HUES64 (cell line): ENCODE measurements around the gene C5orf52.
"Not testable (repeated sequence)": the region's sequence is repeated elsewhere in the genome, so short reads cannot be mapped to it uniquely, and the experiment has no call there.

Source experiments
- H3K27ac ChIP-seq: 2 replicates; pipeline ENCODE4 v1.7.0; 2013; ENCODE audit warnings: low read depth, low read length, inconsistent platforms
- H3K27me3 ChIP-seq: 2 replicates; pipeline ENCODE4 v1.6.1; 2013; ENCODE audit warnings: mild to moderate bottlenecking, low read length; ENCODE audit not compliant: insufficient read depth
- H3K36me3 ChIP-seq: 2 replicates; pipeline ENCODE4 v1.6.1; 2013; ENCODE audit warnings: mild to moderate bottlenecking, low read length; ENCODE audit not compliant: insufficient read depth
- H3K4me1 ChIP-seq: 2 replicates; pipeline ENCODE4 v1.6.1; 2013; ENCODE audit warnings: mild to moderate bottlenecking, low read length, moderate library complexity; ENCODE audit not compliant: insufficient read depth
- H3K4me3 ChIP-seq: 2 replicates; pipeline ENCODE4 v1.5.1; 2013; ENCODE audit warnings: mild to moderate bottlenecking, low read length, moderate library complexity
- H3K9ac ChIP-seq: 2 replicates; pipeline ENCODE4 v1.6.1; 2013; ENCODE audit warnings: mild to moderate bottlenecking, low read depth, low read length
- H3K9me3 ChIP-seq: 2 replicates; pipeline ENCODE4 v1.6.1; 2013; ENCODE audit warnings: low read depth, low read length; ENCODE audit not compliant: insufficient read depth
- WGBS: fragments of 150-250, 120-280 bp; methylation state at CpG from one replicate; pipeline ENCODE4 v1.1.7; 2013; ENCODE audit warnings: missing lambda C conversion rate; 5-methylcytosine and 5-hydroxymethylcytosine counted together

The C5orf52 gene

GRCh38 chr5:157680239-157680638 lies 8.9 kb downstream of the C5orf52 start:
- Histone ChIP-seq H3K27me3 (no peaks in the 10 kb centered on the region), H3K9me3 (no peaks in the 10 kb centered on the region), H3K9ac (no peak overlapping the region), H3K36me3 (no peaks in the 10 kb centered on the region), H3K4me3 (no peak overlapping the region), H3K4me1 (no peaks in the 10 kb centered on the region), H3K27ac (no peak overlapping the region)
- WGBS, result 96% methylated on average over 2 of the region's 2 CpGs

GRCh38 chr5:157681048-157681447 lies 9.7 kb downstream of the C5orf52 start:
- Histone ChIP-seq H3K4me1 (no peaks in the 10 kb centered on the region), H3K27ac (no peak overlapping the region), H3K9ac (no peak overlapping the region), H3K4me3 (no peak overlapping the region), H3K27me3 (no peaks in the 10 kb centered on the region), H3K36me3 (no peaks in the 10 kb centered on the region), H3K9me3 (no peaks in the 10 kb centered on the region)
- WGBS, result 90% methylated on average over 4 of the region's 4 CpGs

- Histone ChIP-seq H3K4me3 (no peak overlapping the region), H3K27ac (no peak overlapping the region)
- 89% methylated on average over 3 of the region's 3 CpGs for WGBS
Measured at GRCh38 chr5:157682257-157682656, 10.9 kb downstream of the C5orf52 start.

GRCh38 chr5:157686276-157687197 lies 15.2 kb downstream of the C5orf52 start:
- not testable (repeated sequence) for H3K9ac ChIP-seq, H3K9me3 ChIP-seq, H3K27me3 ChIP-seq, H3K4me1 ChIP-seq, H3K36me3 ChIP-seq, H3K4me3 ChIP-seq, H3K27ac ChIP-seq
- WGBS, result 89% methylated on average over 14 of the region's 14 CpGs

More at GRCh38 chr5:157682257-157682656, 10.9 kb downstream of the C5orf52 start:
- Histone ChIP-seq H3K9me3 (no peaks in the 10 kb centered on the region), H3K4me1 (no peaks in the 10 kb centered on the region), H3K9ac (no peak overlapping the region), H3K36me3 (no peaks in the 10 kb centered on the region), H3K27me3 (no peaks in the 10 kb centered on the region)

- WGBS, result 100% methylated on average over 1 of the region's 1 CpG
- Histone ChIP-seq H3K27me3 (no peaks in the 10 kb centered on the region), H3K4me3 (no peak overlapping the region), H3K9me3 (no peaks in the 10 kb centered on the region), H3K9ac (no peak overlapping the region), H3K36me3 (no peaks in the 10 kb centered on the region), H3K4me1 (no peaks in the 10 kb centered on the region), H3K27ac (no peak overlapping the region)
Measured at GRCh38 chr5:157687198-157687554, 15.8 kb downstream of the C5orf52 start.

- Histone ChIP-seq H3K9ac (no peak overlapping the region), H3K27ac (no peak overlapping the region), H3K4me1 (no peaks in the 10 kb centered on the region), H3K9me3 (0 out of 2 replicates have a peak, but pooled peaks cover 4% of the 10 kb centered on the region), H3K4me3 (no peak overlapping the region), H3K27me3 (no peaks in the 10 kb centered on the region), H3K36me3 (no peaks in the 10 kb centered on the region)
- WGBS, result 94% methylated on average over 52 of the region's 52 CpGs
Measured at GRCh38 chr5:157689942-157690689, 18.8 kb downstream of the C5orf52 start.

GRCh38 chr5:157690690-157691433 lies 19.5 kb downstream of the C5orf52 start:
- Histone ChIP-seq H3K9ac (no peak overlapping the region), H3K36me3 (no peaks in the 10 kb centered on the region), H3K9me3 (0 out of 2 replicates have a peak, but pooled peaks cover 4% of the 10 kb centered on the region), H3K4me3 (no peak overlapping the region), H3K27ac (no peak overlapping the region), H3K27me3 (no peaks in the 10 kb centered on the region), H3K4me1 (no peaks in the 10 kb centered on the region)
- 95% methylated on average over 53 of the region's 53 CpGs for WGBS

- WGBS, result 90% methylated on average over 25 of the region's 25 CpGs
- H3K36me3 ChIP-seq, H3K27me3 ChIP-seq, H3K27ac ChIP-seq, H3K4me3 ChIP-seq, H3K9ac ChIP-seq, H3K4me1 ChIP-seq: not testable (repeated sequence)
- H3K9me3 ChIP-seq, result peaks cover 21% of the 10 kb centered on the region
Measured at GRCh38 chr5:157693816-157694215, 22.5 kb downstream of the C5orf52 start.

GRCh38 chr5:157696154-157696553 lies 24.8 kb downstream of the C5orf52 start:
- 96% methylated on average over 3 of the region's 3 CpGs for WGBS
- not testable (repeated sequence) for H3K4me3 ChIP-seq

GRCh38 chr5:157698674-157699073 lies 27.3 kb downstream of the C5orf52 start:
- H3K9me3 ChIP-seq, result peaks cover 44% of the 10 kb centered on the region
- H3K27me3 ChIP-seq, H3K9ac ChIP-seq, H3K4me3 ChIP-seq, H3K27ac ChIP-seq, H3K36me3 ChIP-seq, H3K4me1 ChIP-seq: not testable (repeated sequence)
- 87% methylated on average over 4 of the region's 4 CpGs for WGBS

More at GRCh38 chr5:157696154-157696553, 24.8 kb downstream of the C5orf52 start:
- H3K27me3 ChIP-seq, H3K4me1 ChIP-seq, H3K9ac ChIP-seq, H3K36me3 ChIP-seq, H3K27ac ChIP-seq: not testable (repeated sequence)
- peaks cover 40% of the 10 kb centered on the region for H3K9me3 ChIP-seq

- Histone ChIP-seq H3K4me1 (no peaks in the 10 kb centered on the region), H3K9ac (no peak overlapping the region), H3K27me3 (no peaks in the 10 kb centered on the region), H3K4me3 (no peak overlapping the region), H3K27ac (no peak overlapping the region), H3K36me3 (no peaks in the 10 kb centered on the region), H3K9me3 (peaks cover 27% of the 10 kb centered on the region)
- WGBS, result 79% methylated on average over 2 of the region's 3 CpGs
Measured at GRCh38 chr5:157703736-157704135, 32.4 kb downstream of the C5orf52 start.
